ENCODE results near the gene MRPL38.

The MRPL38 gene

GRCh38 chr17:75904749-75905521, at the start of gene MRPL38:
Gene MRPL38, minus strand, starts transcription at chr17:75904884. Its CDS starts 9 bp downstream, at chr17:75904875.
- in situ Hi-C loops (cut with MboI; ENCODE audit: low sequenced_read_pairs): loop anchor here (10.0 kb wide), 1 partner anchor 100 kb away; the partner anchor contains the start of gene CDK3

GRCh38 chr17:75950855-75951554, 46.3 kb upstream of the MRPL38 start:
- in situ Hi-C loops (cut with MboI; ENCODE audit: low sequenced_read_pairs): no loop called here

GRCh38 chr17:75950421-75950820, 45.7 kb upstream of the MRPL38 start:
- in situ Hi-C loops (cut with MboI; ENCODE audit: low sequenced_read_pairs): no loop called here

- in situ Hi-C loops (cut with MboI; ENCODE audit: low sequenced_read_pairs): no loop called here
Measured at GRCh38 chr17:75945211-75945610, 40.5 kb upstream of the MRPL38 start.

- in situ Hi-C loops (cut with MboI; ENCODE audit: low sequenced_read_pairs): no loop called here
Measured at GRCh38 chr17:75943491-75943890, 38.8 kb upstream of the MRPL38 start.

GRCh38 chr17:75942473-75942872, 37.8 kb upstream of the MRPL38 start:
- in situ Hi-C loops (cut with MboI; ENCODE audit: low sequenced_read_pairs): no loop called here

DNA sequence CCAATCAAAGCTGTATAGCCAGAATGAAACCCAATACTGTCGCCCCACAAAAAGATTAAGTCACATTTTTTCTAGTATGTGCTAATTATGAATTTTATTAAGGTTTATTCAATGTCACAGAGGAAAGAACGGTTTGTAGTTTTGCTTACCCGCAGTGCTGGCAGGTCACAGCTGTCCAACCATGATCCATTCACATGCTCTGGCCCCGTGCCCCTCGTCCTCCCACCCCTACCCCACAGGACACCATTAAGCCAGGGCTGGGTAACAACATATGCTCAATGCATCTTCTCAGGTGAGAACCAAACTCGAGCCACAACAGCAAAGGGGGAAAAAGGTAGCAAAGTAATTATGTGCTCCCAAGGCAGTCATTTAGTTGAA, 36.7 kb upstream of the MRPL38 start:
- in situ Hi-C loops (cut with MboI; ENCODE audit: low sequenced_read_pairs): no loop called here

- in situ Hi-C loops (cut with MboI; ENCODE audit: low sequenced_read_pairs): no loop called here
Measured at GRCh38 chr17:75940727-75941441, 36.2 kb upstream of the MRPL38 start, which contains the start of gene FBF1. Gene FBF1, minus strand, starts transcription at chr17:75941042. Its CDS starts 2,893 bp downstream, at chr17:75938149.

GRCh38 chr17:75937652-75938051, 33.0 kb upstream of the MRPL38 start:
- in situ Hi-C loops (cut with MboI; ENCODE audit: low sequenced_read_pairs): no loop called here

DNA sequence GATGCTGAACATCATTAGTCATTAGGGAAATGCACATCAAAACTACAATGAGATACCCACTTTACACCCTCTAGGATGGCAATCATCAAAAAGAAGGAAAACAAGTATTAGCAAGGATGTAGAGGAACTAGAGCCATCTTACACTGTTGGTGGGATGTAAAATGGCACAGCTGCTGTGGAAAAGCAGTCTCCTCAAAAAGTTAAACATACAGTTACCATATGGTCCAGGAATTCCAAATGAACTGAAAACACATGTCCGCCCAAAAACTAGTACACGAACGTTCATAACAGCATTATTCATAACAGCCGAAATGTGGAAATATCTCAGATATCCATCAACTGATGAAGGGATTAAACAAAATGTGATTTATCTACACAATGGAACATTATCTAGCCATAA, 29.1 kb upstream of the MRPL38 start:
- in situ Hi-C loops (cut with MboI; ENCODE audit: low sequenced_read_pairs): no loop called here

DNA sequence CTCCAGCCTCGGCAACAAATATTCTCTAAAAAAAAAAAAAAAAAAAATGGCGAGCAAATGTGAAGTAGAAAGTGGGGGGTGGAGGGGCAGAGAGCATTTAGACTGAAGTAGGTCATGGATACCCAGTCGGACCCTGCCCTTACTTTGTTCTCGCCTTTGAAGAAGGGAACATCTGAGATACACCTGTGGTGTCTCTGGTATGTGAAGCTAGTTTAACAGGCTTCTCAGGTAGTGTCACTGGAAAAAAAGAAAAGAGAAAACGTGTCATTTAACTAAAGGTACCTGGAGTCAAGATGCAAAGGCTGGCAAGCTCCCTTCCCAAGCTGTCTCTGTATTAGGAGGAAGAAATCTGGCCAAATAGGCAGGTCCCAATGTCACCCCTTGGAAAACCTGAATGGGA, 28.2 kb upstream of the MRPL38 start:
- in situ Hi-C loops (cut with MboI; ENCODE audit: low sequenced_read_pairs): no loop called here

GRCh38 chr17:75931062-75931461, 26.4 kb upstream of the MRPL38 start:
- in situ Hi-C loops (cut with MboI; ENCODE audit: low sequenced_read_pairs): no loop called here

- in situ Hi-C loops (cut with MboI; ENCODE audit: low sequenced_read_pairs): no loop called here
Measured at GRCh38 chr17:75927286-75927922, 22.7 kb upstream of the MRPL38 start.

GRCh38 chr17:75926456-75926855, 21.8 kb upstream of the MRPL38 start:
- in situ Hi-C loops (cut with MboI; ENCODE audit: low sequenced_read_pairs): no loop called here

DNA sequence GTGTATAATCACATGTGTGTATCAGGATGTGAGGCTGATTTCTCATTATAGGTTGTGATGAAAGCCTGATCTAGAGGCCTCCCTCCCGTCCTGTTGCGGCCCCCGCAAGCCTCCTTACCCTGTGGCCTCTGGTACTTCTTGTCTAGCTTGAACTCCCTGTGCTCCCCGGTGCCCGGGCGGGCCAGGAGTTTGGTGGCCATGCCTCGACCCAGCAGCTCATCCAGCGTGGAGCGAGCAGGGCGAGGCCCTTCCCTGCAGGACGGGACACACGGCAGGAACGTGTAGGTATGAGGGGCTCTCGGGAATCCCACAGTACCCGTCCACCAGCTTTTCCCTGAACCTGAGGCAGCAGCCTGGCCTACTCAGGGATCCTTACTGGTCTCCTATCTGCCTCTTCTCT, 21.2 kb upstream of the MRPL38 start:
- in situ Hi-C loops (cut with MboI; ENCODE audit: low sequenced_read_pairs): no loop called here

DNA sequence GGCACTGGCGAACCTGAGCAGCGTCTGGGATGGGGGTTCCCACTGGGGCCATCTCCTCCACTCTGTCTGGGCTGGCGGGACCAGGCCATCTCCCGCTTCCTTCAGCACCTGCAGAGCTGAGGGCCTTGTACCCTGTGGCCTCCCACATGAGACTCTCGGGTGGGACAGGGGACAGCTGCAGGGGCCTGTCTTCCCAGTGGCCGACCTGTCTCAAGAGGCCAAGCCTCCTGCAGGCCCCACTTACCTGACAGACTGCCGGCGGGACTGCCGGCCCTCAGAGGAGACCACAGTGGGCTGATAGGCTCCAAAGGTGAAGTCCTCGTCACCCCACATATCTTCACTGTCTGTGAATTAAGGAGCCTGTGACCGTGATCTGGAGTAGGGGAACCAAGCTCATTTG, 20.4 kb upstream of the MRPL38 start:
- in situ Hi-C loops (cut with MboI; ENCODE audit: low sequenced_read_pairs): no loop called here

DNA sequence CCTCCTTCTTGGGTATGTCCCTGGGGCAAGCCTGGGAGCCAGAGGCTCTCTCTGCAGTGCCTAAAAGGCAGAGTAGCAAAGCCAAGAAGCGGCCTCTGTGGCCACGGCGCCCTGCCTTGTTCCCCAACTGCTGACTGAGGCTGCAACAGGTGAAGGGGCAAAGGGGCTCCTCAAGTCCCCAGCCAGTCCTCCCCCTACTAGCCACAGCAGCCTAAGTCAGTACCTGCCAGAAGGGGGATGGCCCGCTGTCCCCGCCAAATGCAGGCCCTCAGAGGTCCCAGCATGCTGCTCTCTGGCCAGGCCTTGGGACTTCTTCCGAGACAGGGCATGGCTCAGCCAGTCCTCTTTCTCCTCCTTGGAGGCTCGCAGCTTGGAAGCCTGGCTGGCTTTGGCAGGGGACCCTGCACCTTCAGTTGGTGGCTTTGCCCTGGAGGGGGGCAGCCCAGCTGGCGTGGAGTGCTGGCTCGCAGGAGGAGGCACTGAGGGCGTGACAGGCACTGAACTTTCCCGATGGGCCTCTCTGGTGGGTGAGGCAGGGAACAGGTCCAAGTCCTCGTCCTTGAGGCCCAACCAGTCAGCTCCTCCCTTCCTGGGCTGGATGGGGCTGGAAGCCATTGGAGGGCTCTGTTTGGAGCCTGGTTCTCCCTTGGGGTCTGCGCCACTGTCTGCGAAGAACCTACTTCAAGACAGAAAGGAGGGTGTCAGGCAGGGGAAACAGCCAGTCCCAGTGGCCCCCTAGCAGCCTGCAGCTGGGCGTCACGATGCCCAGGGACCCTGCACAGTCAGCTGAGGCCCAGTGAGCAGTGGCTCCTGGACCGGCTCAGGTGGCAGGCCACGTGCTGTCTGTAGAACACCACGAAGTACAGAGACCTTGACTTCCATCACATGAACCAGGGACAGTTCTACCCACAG, 18.5 kb upstream of the MRPL38 start:
- in situ Hi-C loops (cut with MboI; ENCODE audit: low sequenced_read_pairs): no loop called here

- in situ Hi-C loops (cut with MboI; ENCODE audit: low sequenced_read_pairs): no loop called here
Measured at GRCh38 chr17:75922173-75922961, 17.7 kb upstream of the MRPL38 start.

DNA sequence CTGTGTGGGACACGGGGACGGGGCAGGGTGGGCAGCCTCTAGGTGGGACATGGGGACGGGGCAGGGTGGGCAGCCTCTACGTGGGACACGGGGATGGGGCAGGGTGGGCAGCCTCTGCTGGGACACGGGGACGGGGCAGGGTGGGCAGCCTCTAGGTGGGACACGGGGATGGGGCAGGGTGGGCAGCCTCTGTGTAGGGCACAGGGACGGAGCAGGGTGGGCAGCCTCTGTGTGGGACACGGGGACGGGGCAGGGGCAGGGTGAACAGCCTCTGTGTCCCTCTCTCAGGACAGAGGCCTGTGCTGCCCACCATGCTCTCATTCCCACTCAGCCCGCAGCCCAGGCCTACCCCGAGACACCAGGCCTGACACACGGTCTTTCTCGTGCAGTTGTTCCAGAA, 16.9 kb upstream of the MRPL38 start:
- in situ Hi-C loops (cut with MboI; ENCODE audit: low sequenced_read_pairs): no loop called here

All from HL-60/S4 treated with phorbol 12-myristate 13-acetate at 8.2 ng/mL for 4 days and 3 days (cell line).